HG02588 (cell line): ENCODE measurements around the gene SIK2.
"Not testable (repeated sequence)": the region's sequence is repeated elsewhere in the genome, so short reads cannot be mapped to it uniquely, and the experiment has no call there.

Source experiments
- ATAC-seq: cut with Tn5 transposase; IDR thresholded peaks from one replicate; pipeline ENCODE4 v1.9.1; 2021; ENCODE audit warnings: mild to moderate bottlenecking, moderate library complexity; ENCODE audit not compliant: unreplicated experiment

SIK2 gene

GRCh38 chr11:111620518-111620917 lies 18.3 kb downstream of the SIK2 start:
- ATAC-seq: no peak

- peak; percentile 60 for ATAC-seq
Measured at GRCh38 chr11:111623527-111624030, 21.3 kb downstream of the SIK2 start.

GRCh38 chr11:111624608-111625007 lies 22.4 kb downstream of the SIK2 start:
- no peak for ATAC-seq

GRCh38 chr11:111627591-111627990 lies 25.3 kb downstream of the SIK2 start:
- no peak for ATAC-seq

GRCh38 chr11:111629499-111629898 lies 27.2 kb downstream of the SIK2 start:
- no peak for ATAC-seq

GRCh38 chr11:111631024-111631665 lies 28.9 kb downstream of the SIK2 start:
- no peak for ATAC-seq

- ATAC-seq: no peak
Measured at GRCh38 chr11:111631666-111632039, 29.4 kb downstream of the SIK2 start.

- no peak for ATAC-seq
Measured at GRCh38 chr11:111632516-111633220, 30.4 kb downstream of the SIK2 start.

GRCh38 chr11:111633248-111633647 lies 31.0 kb downstream of the SIK2 start:
- ATAC-seq: no peak

- no peak for ATAC-seq
Measured at GRCh38 chr11:111633756-111634362, 31.6 kb downstream of the SIK2 start.

GRCh38 chr11:111634981-111635705 lies 32.9 kb downstream of the SIK2 start:
- no peak for ATAC-seq

- ATAC-seq: no peak
Measured at GRCh38 chr11:111635706-111636045, 33.4 kb downstream of the SIK2 start.

GRCh38 chr11:111637885-111638284 lies 35.6 kb downstream of the SIK2 start:
- no peak for ATAC-seq

GRCh38 chr11:111639226-111639925 lies 37.1 kb downstream of the SIK2 start:
- ATAC-seq: no peak

GRCh38 chr11:111641339-111642015 lies 39.2 kb downstream of the SIK2 start:
- ATAC-seq: no peak

GRCh38 chr11:111642542-111642941 lies 40.3 kb downstream of the SIK2 start:
- ATAC-seq: no peak

- no peak for ATAC-seq
Measured at GRCh38 chr11:111644922-111645321, 42.7 kb downstream of the SIK2 start.

- no peak for ATAC-seq
Measured at GRCh38 chr11:111645657-111646316, 43.5 kb downstream of the SIK2 start.

GRCh38 chr11:111651336-111651735 lies 49.1 kb downstream of the SIK2 start:
- ATAC-seq: not testable (repeated sequence)

- no peak for ATAC-seq
Measured at GRCh38 chr11:111652184-111652583, 49.9 kb downstream of the SIK2 start.
